Measurements from ENCODE around the gene CD44.

Gene CD44

GRCh38 chr11:35204614-35205013, 65.6 kb downstream of the CD44 start:
- Histone ChIP-seq H3K9me2 (ENCODE audit: low read depth, low read length) (no peaks in the 10 kb centered on the region), H3K9ac (ENCODE audit: low read length) (no peak overlapping the region), H3K4me2 (ENCODE audit: low read length) (no peak overlapping the region), H3K79me2 (ENCODE audit: insufficient read depth, low read length) (no peaks in the 10 kb centered on the region), H3F3A (ENCODE audit: insufficient read depth, low read length) (no peaks in the 10 kb centered on the region), H3K4me3 (ENCODE audit: low read depth, low read length, poor library complexity, severe bottlenecking) (no peak overlapping the region), H2AFZ (ENCODE audit: low read length) (no peak overlapping the region), H3K4me1 (ENCODE audit: insufficient read depth, low read length, severe bottlenecking) (no peaks in the 10 kb centered on the region), H3K27ac (ENCODE audit: low read depth, low read length, poor library complexity, severe bottlenecking) (no peak overlapping the region), H4K20me1 (ENCODE audit: insufficient read depth, low read length) (no peaks in the 10 kb centered on the region), H3K27me3 (ENCODE audit: insufficient read depth, low read length) (no peaks in the 10 kb centered on the region; the same call in 1 of the 2 replicates), H3K9me3 (ENCODE audit: low read length) (no peaks in the 10 kb centered on the region), H3K36me3 (ENCODE audit: insufficient read depth, low read length) (no peaks in the 10 kb centered on the region)
- TF ChIP-seq, protein P1, sequence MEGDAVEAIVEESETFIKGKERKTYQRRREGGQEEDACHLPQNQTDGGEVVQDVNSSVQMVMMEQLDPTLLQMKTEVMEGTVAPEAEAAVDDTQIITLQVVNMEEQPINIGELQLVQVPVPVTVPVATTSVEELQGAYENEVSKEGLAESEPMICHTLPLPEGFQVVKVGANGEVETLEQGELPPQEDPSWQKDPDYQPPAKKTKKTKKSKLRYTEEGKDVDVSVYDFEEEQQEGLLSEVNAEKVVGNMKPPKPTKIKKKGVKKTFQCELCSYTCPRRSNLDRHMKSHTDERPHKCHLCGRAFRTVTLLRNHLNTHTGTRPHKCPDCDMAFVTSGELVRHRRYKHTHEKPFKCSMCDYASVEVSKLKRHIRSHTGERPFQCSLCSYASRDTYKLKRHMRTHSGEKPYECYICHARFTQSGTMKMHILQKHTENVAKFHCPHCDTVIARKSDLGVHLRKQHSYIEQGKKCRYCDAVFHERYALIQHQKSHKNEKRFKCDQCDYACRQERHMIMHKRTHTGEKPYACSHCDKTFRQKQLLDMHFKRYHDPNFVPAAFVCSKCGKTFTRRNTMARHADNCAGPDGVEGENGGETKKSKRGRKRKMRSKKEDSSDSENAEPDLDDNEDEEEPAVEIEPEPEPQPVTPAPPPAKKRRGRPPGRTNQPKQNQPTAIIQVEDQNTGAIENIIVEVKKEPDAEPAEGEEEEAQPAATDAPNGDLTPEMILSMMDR (IDR thresholded peaks at IDR 0.05; ENCODE audit: low read length): no peak
- no peak for TF ChIP-seq EZH2 (IDR thresholded peaks at IDR 0.05; ENCODE audit: borderline replicate concordance, low read length)

- H3K9me3 ChIP-seq (ENCODE audit: low read length): no peaks in the 10 kb centered on the region
- no peak overlapping the region for H3K4me2 ChIP-seq (ENCODE audit: low read length)
- H3K36me3 ChIP-seq (ENCODE audit: insufficient read depth, low read length): no peaks in the 10 kb centered on the region
Observed at GRCh38 chr11:35206616-35207015, 67.6 kb downstream of the CD44 start.

DNA sequence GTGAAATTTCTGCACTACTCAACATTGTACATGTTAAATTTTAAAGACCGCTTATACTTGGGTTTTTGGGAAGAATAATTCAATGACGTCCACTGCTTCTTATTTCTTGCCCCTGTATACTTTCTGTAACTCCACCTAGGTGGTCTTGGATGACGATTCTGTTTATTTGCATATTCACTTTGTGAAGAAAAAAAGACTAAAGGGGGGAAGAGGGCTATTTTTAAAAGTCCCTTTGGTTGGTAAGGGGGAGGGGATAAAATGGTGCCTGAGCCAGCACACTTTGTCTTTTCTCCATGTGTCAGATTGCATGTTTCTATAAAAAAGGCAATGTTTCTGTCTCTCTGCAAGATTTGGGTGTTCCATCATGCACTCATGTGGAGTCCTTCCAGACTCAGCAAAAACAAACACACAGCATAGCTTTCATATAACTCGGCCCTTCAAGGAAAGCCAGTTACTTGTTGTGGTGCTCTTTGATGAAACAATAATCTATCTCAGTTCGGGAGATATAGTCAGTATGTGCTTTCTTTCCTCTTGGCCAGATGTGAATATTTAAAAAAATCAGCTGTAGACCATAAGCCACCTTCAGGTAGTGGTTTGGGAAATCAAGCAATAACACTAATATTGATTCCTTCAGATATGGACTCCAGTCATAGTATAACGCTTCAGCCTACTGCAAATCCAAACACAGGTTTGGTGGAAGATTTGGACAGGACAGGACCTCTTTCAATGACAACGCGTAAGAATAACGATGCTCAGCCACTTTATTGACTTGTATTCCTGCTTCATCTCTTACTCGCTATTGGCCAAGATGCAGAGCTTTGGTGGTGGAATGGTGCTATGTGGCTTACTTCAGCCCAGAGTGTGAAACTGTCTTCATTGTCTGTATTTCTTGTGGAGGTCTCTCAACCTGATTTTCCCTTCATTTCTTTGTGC, 68.8 kb downstream of the CD44 start:
- Histone ChIP-seq H3K9me2 (ENCODE audit: low read depth, low read length) (no peaks in the 10 kb centered on the region), H3K36me3 (ENCODE audit: insufficient read depth, low read length) (no peaks in the 10 kb centered on the region), H3K27ac (ENCODE audit: low read depth, low read length, poor library complexity, severe bottlenecking) (no peak overlapping the region), H3K27me3 (ENCODE audit: insufficient read depth, low read length) (no peaks in the 10 kb centered on the region; the same call in 1 of the 2 replicates), H3K4me3 (ENCODE audit: low read depth, low read length, poor library complexity, severe bottlenecking) (no peak overlapping the region), H3K79me2 (ENCODE audit: insufficient read depth, low read length) (no peaks in the 10 kb centered on the region), H3K4me1 (ENCODE audit: insufficient read depth, low read length, severe bottlenecking) (no peaks in the 10 kb centered on the region), H4K20me1 (ENCODE audit: insufficient read depth, low read length) (no peaks in the 10 kb centered on the region), H3F3A (ENCODE audit: insufficient read depth, low read length) (no peaks in the 10 kb centered on the region), H3K9ac (ENCODE audit: low read length) (no peak overlapping the region), H3K9me3 (ENCODE audit: low read length) (no peaks in the 10 kb centered on the region), H3K4me2 (ENCODE audit: low read length) (no peak overlapping the region), H2AFZ (ENCODE audit: low read length) (no peak overlapping the region)
- TF ChIP-seq EZH2 (IDR thresholded peaks at IDR 0.05; ENCODE audit: borderline replicate concordance, low read length): no peak
- TF ChIP-seq, protein P1 (IDR thresholded peaks at IDR 0.05; ENCODE audit: low read length): no peak

More at GRCh38 chr11:35206616-35207015, 67.6 kb downstream of the CD44 start:
- no peaks in the 10 kb centered on the region; the same call in 1 of the 2 replicates for H3K27me3 ChIP-seq (ENCODE audit: insufficient read depth, low read length)
- TF ChIP-seq, protein P1 (IDR thresholded peaks at IDR 0.05; ENCODE audit: low read length): no peak
- no peak for TF ChIP-seq EZH2 (IDR thresholded peaks at IDR 0.05; ENCODE audit: borderline replicate concordance, low read length)
- no peaks in the 10 kb centered on the region for H3F3A ChIP-seq (ENCODE audit: insufficient read depth, low read length)
- H3K4me1 ChIP-seq (ENCODE audit: insufficient read depth, low read length, severe bottlenecking): no peaks in the 10 kb centered on the region
- H3K27ac ChIP-seq (ENCODE audit: low read depth, low read length, poor library complexity, severe bottlenecking): no peak overlapping the region
- H2AFZ ChIP-seq (ENCODE audit: low read length): no peak overlapping the region
- no peak overlapping the region for H3K9ac ChIP-seq (ENCODE audit: low read length)
- H3K4me3 ChIP-seq (ENCODE audit: low read depth, low read length, poor library complexity, severe bottlenecking): no peak overlapping the region
- no peaks in the 10 kb centered on the region for H3K79me2 ChIP-seq (ENCODE audit: insufficient read depth, low read length)
- no peaks in the 10 kb centered on the region for H3K9me2 ChIP-seq (ENCODE audit: low read depth, low read length)
- H4K20me1 ChIP-seq (ENCODE audit: insufficient read depth, low read length): no peaks in the 10 kb centered on the region
